ENCODE measurements around the gene SFMBT1.

Gene SFMBT1

GRCh38 chr3:52879090-52879489, 166.8 kb downstream of the SFMBT1 start:
- TF ChIP-seq CTCF (IDR thresholded peaks at IDR 0.05; ENCODE audit: insufficient read depth, missing control alignments): no peak
- DNase-seq (ENCODE audit: insufficient read length, low spot score): no peak
- no peak for FAIRE-seq

GRCh38 chr3:52877085-52877484, 168.8 kb downstream of the SFMBT1 start:
- FAIRE-seq (no peak), DNase-seq (ENCODE audit: insufficient read length, low spot score) (no peak)

GRCh38 chr3:52874864-52875587, 170.8 kb downstream of the SFMBT1 start:
- DNase-seq (ENCODE audit: insufficient read length, low spot score): no peak
- no peak for TF ChIP-seq CTCF (IDR thresholded peaks at IDR 0.05; ENCODE audit: insufficient read depth, missing control alignments)
- FAIRE-seq: no peak

More at GRCh38 chr3:52877085-52877484, 168.8 kb downstream of the SFMBT1 start:
- TF ChIP-seq CTCF (IDR thresholded peaks at IDR 0.05; ENCODE audit: insufficient read depth, missing control alignments): no peak

GRCh38 chr3:52874160-52874701, 171.6 kb downstream of the SFMBT1 start:
- DNase-seq (ENCODE audit: insufficient read length, low spot score) (no peak), FAIRE-seq (no peak)
- TF ChIP-seq CTCF (IDR thresholded peaks at IDR 0.05; ENCODE audit: insufficient read depth, missing control alignments): no peak

- FAIRE-seq (no peak), DNase-seq (ENCODE audit: insufficient read length, low spot score) (no peak)
- no peak for TF ChIP-seq CTCF (IDR thresholded peaks at IDR 0.05; ENCODE audit: insufficient read depth, missing control alignments)
These were observed 172.3 kb downstream of the SFMBT1 start for GRCh38 chr3:52873433-52874159.

GRCh38 chr3:52872245-52872644, 173.6 kb downstream of the SFMBT1 start:
- no peak for TF ChIP-seq CTCF (IDR thresholded peaks at IDR 0.05; ENCODE audit: insufficient read depth, missing control alignments)
- no peak for DNase-seq (ENCODE audit: insufficient read length, low spot score)
- FAIRE-seq: no peak

- no peak for TF ChIP-seq CTCF (IDR thresholded peaks at IDR 0.05; ENCODE audit: insufficient read depth, missing control alignments)
These were observed 174.1 kb downstream of the SFMBT1 start for GRCh38 chr3:52871761-52872160.

More at GRCh38 chr3:52871761-52872160, 174.1 kb downstream of the SFMBT1 start:
- FAIRE-seq (no peak), DNase-seq (ENCODE audit: insufficient read length, low spot score) (no peak)
